Uterus (tissue), 2 donors: Measurements from ENCODE around the gene OR14J1.
"Not testable (repeated sequence)": the region's sequence is repeated elsewhere in the genome, so short reads cannot be mapped to it uniquely, and the experiment has no call there.

ENCODE experiments used
- POLR2A ChIP-seq, 2 donors: fragments of 450-650 bp; IDR thresholded peaks; one replicate each; pipeline ENCODE4 v1.6.1; 2016; ENCODE audit warnings: antibody characterized with exemption in 2 of 2, mild to moderate bottlenecking in 1 of 2, moderate library complexity in 1 of 2
- TF ChIP-seq, protein P1 (sequence below), 4 experiments: fragments of 200-600 bp in 2 of 4; fragments of 450-650 bp in 2 of 4; sonication (generic) in 2 of 4; IDR thresholded peaks; one replicate each; pipeline ENCODE4 v1.5.1; 2016 to 2019; ENCODE audit warnings: antibody characterized with exemption in 4 of 4, mild to moderate bottlenecking in 2 of 4, moderate library complexity in 1 of 4

DNA sequence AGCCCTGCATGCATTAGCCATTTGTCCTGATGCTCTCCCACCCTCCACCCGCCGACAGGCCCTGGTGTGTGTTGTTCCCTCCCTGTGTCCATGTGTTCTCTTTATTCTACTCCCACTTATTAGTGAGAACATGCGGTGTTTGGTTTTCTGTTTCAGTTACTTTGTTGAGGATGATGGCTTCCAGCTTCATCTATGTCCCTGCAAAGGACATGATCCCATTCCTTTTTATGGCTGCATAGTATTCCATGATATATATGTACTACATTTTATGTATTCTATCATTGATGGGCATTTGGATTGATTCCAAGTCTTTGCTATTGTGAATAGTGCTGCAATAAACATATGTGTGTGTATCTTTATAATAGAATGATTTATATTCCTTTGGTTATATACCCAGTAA is 47.8 kb downstream of the OR14J1 start:
- TF ChIP-seq, protein P1, sequence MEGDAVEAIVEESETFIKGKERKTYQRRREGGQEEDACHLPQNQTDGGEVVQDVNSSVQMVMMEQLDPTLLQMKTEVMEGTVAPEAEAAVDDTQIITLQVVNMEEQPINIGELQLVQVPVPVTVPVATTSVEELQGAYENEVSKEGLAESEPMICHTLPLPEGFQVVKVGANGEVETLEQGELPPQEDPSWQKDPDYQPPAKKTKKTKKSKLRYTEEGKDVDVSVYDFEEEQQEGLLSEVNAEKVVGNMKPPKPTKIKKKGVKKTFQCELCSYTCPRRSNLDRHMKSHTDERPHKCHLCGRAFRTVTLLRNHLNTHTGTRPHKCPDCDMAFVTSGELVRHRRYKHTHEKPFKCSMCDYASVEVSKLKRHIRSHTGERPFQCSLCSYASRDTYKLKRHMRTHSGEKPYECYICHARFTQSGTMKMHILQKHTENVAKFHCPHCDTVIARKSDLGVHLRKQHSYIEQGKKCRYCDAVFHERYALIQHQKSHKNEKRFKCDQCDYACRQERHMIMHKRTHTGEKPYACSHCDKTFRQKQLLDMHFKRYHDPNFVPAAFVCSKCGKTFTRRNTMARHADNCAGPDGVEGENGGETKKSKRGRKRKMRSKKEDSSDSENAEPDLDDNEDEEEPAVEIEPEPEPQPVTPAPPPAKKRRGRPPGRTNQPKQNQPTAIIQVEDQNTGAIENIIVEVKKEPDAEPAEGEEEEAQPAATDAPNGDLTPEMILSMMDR (IDR thresholded peaks at IDR 0.05), result not testable (repeated sequence)
- not testable (repeated sequence) for TF ChIP-seq POLR2A (IDR thresholded peaks at IDR 0.05)
